ENCODE data around the gene GSPT1. TPM values are rescaled to one million over a fixed set of nuclear protein-coding genes. Genes with fewer than 3 reads are reported as not detected.
A peak's percentile ranks its signal among the peaks of the same experiment; 100 is the strongest.

The GSPT1 gene
- total and polyA plus RNA-seq, 2 experiments from 2014 or later = 126 to 146 TPM

GRCh38 chr16:11896486-11897176, 19.1 kb downstream of the GSPT1 start:
- H3K27me3 ChIP-seq (ENCODE audit: insufficient read depth) = no peaks in the 10 kb centered on the region
- H3K4me3 ChIP-seq = no peak overlapping the region
- 0 out of 2 replicates have a peak, but pooled peaks cover 3% of the 10 kb centered on the region for H3F3A ChIP-seq (replicated peaks; ENCODE audit: low read depth)
- Mint-ChIP-seq H3K4me1 (0 out of 3 replicates have a peak, but pooled peaks cover 2% of the 10 kb centered on the region), H3K4me3 (no peak overlapping the region), H3K27me3 (ENCODE audit: insufficient read depth, low read depth, poor library complexity) (no peaks in the 10 kb centered on the region), H3K27ac (no peak overlapping the region), H3K36me3 (ENCODE audit: low read depth) (peaks cover 46% of the 10 kb centered on the region), H3K9me3 (no peaks in the 10 kb centered on the region)
- no peaks in the 10 kb centered on the region for H3K9me2 ChIP-seq (ENCODE audit: insufficient read depth)
- peaks cover 35% of the 10 kb centered on the region for H3K36me3 ChIP-seq (ENCODE audit: insufficient read depth)
- H4K20me1 ChIP-seq (replicated peaks; ENCODE audit: insufficient read depth) = peaks cover 56% of the 10 kb centered on the region
- no peak for ATAC-seq
- H3K4me2 ChIP-seq = no peak overlapping the region
- H3K4me1 ChIP-seq (ENCODE audit: insufficient read depth) = no peaks in the 10 kb centered on the region
- TF ChIP-seq ZNF462 (CRISPR knock-in tag; IDR thresholded peaks at IDR 0.05) = no peak
- no peak for TF ChIP-seq EZH2 (IDR thresholded peaks at IDR 0.05; ENCODE audit: low read depth, unreplicated experiment)
- TF ChIP-seq POLR2AphosphoS5 (IDR thresholded peaks at IDR 0.05; ENCODE audit: low read depth) = no peak
- TF ChIP-seq ZNF114 (CRISPR knock-in tag; IDR thresholded peaks at IDR 0.05) = no peak
- no peak for TF ChIP-seq CREB1 (CRISPR knock-in tag; IDR thresholded peaks at IDR 0.05; ENCODE audit: low read depth)
- no peak for TF ChIP-seq ETS1 (IDR thresholded peaks at IDR 0.05)
- no peak for TF ChIP-seq JUNB (IDR thresholded peaks at IDR 0.05; ENCODE audit: unreplicated experiment)
- TF ChIP-seq CTCF (conservative IDR thresholded peaks at IDR 0.05; ENCODE audit: low read depth in 2 of 2) = no peak
- no peak for TF ChIP-seq NANOG (IDR thresholded peaks at IDR 0.05; ENCODE audit: borderline replicate concordance)
- no peak for TF ChIP-seq STAT1 (IDR thresholded peaks at IDR 0.05; ENCODE audit: unreplicated experiment)
- no peak for TF ChIP-seq REST (IDR thresholded peaks at IDR 0.05; ENCODE audit: unreplicated experiment)
- no peak for TF ChIP-seq ZNF331 (CRISPR knock-in tag; IDR thresholded peaks at IDR 0.05; ENCODE audit: low read depth)
- TF ChIP-seq EZH2phosphoT487 (IDR thresholded peaks at IDR 0.05; ENCODE audit: unreplicated experiment) = no peak
- H3K79me2 ChIP-seq (replicated peaks; ENCODE audit: insufficient read depth) = peaks cover 70% of the 10 kb centered on the region
- H2AFZ ChIP-seq = no peak overlapping the region
- no peak for DNase-seq (ENCODE audit: low spot score)
- peak overlapping the region; percentile 55; the same call in 1 of the 2 replicates for H3K27ac ChIP-seq (ENCODE audit: low read depth)
